IPS-NIHi11 (cell line): ENCODE results near the gene LINC00632.
A peak's percentile ranks its signal among the peaks of the same experiment; 100 is the strongest.

Experiments used
- DNase-seq: peaks from one replicate; pipeline ENCODE4 v3.0.0; 2012; ENCODE audit warnings: mixed read lengths, low spot score

LINC00632 gene

DNA sequence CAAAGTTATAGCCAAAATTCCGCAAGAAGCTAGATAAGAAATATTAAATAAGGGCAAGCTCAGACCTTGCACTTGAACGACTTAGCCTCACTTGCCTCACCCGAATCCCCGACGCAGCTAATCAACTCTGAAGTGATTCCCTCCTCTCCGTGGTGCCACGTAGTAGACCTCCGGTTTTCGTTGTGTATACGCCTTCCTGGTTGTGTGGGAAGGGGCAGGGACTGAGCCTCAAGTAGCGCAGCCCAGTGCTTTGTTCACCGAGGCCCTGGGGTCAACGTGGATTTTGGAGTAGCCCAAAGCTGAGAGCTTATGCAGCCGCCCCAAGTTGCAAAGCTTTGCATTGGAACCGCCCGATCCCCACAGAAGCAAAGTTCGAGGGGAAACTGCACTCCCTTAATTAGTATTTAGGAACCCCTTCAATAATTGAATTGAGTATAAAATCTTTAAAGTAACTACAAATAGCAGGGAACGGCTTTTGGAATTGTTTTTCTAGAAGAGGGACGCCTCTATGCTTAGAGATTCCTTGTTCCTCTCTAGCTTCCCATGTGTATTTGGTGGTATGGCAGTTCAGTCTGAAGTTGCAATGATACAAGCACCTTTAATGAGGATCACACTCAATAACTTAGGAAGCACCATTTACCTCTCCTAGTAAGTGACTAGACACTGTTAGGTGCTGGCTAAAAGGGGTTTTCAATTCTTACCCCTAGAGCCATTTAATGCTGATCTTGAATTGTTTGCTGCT lies 55.7 kb downstream of the LINC00632 start:
- no peak for DNase-seq

DNA sequence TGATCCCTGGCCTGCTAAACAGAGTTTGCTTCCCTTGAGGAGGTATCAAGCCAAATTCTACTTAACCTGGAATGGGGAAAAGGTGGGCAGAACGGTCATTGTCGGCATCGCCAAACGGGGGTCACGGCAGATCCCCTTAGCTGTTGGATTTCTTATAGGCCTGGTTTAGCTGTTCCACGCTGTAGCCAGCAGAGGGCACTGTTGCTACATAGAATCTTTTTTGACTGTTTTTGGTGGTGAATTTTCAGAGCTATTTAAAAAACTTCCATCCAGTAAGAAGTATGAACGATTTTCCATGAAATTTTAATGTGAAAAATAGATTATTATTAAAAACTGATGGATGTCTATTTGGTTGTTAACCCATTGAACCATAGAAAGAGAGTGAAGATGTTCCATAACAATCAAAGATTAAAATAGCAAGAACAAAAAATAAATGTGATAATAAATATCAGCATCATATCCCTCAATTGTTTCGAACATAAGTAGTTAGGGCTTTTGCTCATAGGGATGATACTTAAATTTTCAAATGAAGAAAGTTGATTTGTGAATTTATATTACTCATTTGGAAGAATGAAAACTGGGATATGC lies 56.6 kb downstream of the LINC00632 start:
- peak; percentile 23 for DNase-seq

- no peak for DNase-seq
Observed at GRCh38 chrX:140767646-140768045, 58.1 kb downstream of the LINC00632 start.

DNA sequence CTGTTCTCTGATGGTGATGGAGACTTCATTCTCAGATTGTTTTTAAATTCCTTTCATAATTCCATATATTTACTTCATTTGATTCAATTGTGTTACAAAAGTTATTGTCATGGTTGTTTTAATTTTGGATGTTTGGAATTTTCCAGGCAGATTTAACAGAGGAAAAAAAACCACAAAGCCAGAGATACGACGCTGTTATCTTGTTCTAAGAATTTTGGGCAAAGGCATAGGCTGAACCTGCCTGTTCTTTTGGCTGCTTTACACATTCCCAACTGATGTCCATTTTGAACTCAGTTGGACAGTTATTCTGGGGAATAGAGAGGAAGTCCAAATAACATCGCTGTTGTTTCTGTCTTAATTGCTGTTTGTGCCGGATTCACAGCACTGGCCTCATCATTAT lies 65.7 kb downstream of the LINC00632 start:
- DNase-seq, result no peak

DNA sequence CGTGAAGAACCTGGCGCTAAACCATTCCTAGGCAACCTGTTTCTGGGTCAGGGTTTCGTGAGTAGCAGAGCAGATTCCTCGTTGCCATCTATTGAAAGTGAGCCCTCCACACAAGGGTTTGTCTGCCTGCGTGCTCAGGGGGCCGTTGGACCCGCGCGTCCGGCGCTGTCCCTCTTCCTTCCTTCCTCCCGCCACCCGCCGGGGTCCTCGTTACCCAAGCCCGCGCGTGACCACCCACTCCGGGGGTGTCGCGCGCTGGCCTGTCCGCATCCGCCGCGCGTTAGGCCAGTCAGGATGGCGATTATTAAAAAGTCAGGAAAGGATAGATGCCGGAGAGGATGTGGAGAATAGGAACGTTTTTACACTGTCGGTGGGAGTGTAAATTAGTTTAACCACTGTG lies 66.8 kb downstream of the LINC00632 start:
- no peak for DNase-seq

- DNase-seq, result no peak
Observed at GRCh38 chrX:140794642-140795041, 85.1 kb downstream of the LINC00632 start.

DNA sequence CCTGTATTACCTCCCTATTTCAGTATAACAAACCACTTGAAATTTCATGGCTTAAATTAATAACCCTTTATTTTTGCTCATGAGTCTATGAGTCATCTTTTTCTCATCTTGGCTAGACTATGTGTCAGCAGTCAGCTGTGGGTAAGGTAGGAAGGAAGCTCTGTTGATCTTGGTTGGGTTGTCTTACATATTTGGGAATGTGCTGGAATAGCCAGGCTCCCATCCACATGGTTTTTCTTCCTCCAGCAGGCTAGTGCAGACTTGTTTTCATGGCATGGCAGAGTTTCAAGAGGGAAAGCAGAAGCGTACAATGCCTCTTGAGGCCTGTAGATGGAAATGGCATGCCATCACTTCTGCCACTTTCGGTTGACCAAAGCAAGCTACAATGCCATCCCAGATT lies 89.7 kb downstream of the LINC00632 start:
- no peak for DNase-seq

DNA sequence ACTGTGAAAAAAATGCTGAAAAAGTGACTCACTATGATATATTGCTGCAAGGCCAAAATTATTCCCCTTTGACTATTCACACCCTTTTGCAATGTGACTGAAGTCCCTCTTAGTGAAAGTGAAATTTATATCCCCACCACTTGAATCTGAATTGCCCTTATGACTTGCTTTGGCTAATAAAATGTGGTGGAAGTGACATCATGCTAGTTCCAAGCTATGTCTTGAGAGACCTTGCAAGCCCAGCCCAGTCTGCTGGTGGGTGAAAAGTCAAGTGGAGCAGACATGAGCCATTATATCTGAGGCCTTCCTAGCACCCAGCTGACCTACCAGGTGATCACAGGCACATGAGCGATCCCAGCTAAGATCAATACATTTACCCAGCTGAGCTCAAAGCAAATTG lies 94.7 kb downstream of the LINC00632 start:
- no peak for DNase-seq

DNA sequence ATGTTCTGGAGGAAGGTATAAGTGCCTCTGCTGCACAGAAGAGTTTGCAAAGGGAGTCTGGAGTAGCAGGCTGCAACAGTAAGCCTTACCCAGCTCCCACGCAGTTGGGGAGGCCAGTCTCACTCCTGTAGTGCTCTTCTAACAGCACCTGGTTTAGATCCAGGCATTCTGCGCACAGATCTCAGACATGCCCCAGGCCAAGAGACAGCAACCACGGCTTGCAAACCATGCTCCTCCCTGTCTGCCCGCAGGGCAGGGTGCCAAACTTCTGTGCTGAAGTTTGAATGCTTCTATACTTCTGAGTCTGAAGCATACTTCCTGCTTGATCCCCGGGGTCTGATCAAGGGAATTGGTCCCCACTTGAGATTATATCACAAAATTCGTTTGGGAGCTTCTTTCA lies 106.3 kb downstream of the LINC00632 start:
- DNase-seq, result no peak

GRCh38 chrX:140817943-140818342 lies 108.4 kb downstream of the LINC00632 start:
- peak; percentile 13 for DNase-seq

DNA sequence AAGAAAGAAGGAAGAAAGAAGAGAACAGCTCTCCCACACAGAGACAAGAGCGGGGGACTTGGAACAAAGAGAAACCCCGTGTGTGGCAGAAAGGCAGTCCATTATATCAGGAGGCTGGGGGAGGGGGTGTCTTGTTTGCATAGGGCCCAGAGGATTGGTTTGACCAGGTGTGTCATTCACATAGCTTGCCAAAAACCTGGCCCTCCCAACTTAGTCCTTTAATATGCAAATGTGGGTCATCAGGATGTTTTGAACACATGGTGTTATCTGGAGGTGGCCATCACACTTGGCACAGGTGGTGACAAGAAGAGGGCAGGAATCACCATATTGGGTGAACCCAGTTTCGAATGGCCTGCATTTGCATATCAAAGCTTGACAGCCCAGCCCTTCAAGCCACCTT lies 111.7 kb downstream of the LINC00632 start:
- no peak for DNase-seq

DNA sequence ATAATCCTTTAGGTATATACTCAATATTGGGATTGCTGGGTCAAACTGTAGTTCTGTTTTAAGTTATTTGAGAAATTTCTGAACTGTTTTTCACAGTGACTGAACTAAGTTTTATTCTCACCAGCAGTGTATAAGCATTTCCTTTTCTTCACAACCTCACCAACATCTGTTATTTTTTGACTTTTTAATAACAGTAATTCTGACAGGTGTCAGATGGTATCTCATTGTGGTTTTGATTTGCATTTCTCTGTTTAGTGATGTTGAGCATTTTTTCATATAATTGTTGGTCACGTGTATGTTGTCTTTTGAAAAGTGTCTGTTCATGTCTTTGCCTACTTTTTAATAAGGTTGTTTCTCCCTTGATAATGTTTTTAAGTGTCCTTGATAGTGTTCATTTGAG lies 112.6 kb downstream of the LINC00632 start:
- no peak for DNase-seq

- DNase-seq, result no peak
Observed at GRCh38 chrX:140822861-140823260, 113.3 kb downstream of the LINC00632 start.

DNA sequence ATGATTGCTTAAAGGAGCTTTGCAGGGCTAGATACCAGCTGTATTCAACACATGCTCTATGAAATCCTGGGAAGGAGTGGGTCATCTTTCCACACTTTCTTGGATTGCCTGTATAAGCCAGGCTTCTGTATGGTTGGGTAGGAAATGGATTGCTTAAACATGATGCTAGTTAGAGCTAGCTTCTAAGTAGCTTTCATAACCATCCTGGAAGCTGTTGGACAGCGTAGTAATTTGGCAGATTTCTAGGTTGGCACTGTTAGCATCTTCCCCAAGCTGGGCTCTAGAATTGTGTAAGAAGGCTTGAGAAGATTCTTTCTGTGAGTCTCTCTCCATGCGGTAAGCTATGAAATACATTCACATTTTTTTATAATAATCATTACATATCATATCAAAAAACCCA lies 127.3 kb downstream of the LINC00632 start:
- DNase-seq, result no peak
